ENCODE data around the gene POU2F3.

Gene POU2F3

GRCh38 chr11:120344302-120345004, 104.5 kb downstream of the POU2F3 start:
- peak; percentile 81 for DNase-seq

DNA sequence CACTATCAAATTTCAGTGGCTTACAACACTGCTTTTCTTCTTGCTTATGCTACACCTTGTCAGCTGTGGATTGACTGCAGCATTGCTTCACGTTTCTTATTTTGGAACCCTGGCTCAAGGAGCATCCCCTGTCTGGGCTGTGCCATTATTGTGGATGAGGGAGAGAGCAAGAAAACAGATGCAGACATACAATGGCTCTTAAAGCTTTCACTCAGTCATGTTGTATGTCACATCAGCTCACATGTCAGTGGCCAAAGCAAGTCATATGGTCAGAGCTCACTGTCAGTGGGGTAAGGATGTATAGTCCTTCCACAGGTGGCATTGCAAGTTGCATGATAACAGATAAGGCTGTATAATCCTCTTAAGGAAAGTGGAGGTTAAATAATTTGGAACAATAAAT, 106.3 kb downstream of the POU2F3 start:
- no peak for DNase-seq

- no peak for DNase-seq
These were observed 110.7 kb downstream of the POU2F3 start for GRCh38 chr11:120350637-120351036.

DNA sequence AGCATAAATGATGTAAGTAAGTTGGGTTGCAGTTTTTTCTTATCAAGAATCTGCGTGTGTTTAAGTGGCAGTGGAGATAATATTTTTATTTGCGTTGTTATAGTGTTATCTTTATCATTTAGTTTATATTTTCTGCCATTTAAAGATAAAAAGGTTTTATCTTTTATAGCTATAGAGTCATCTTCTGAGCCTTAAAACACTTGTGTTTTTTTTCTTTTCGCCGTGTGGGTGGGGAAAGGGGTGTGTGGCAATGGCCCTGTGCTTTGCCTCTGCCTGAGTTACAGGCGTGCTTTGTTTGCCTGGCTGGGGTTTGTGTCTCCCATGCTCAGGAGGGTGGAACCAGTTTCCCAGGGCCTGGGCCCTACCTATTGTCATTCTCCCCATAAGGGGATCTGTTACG, 112.5 kb downstream of the POU2F3 start:
- no peak for DNase-seq

GRCh38 chr11:120354068-120354467, 114.1 kb downstream of the POU2F3 start:
- DNase-seq: no peak

GRCh38 chr11:120354779-120355178, 114.8 kb downstream of the POU2F3 start:
- DNase-seq: no peak

DNA sequence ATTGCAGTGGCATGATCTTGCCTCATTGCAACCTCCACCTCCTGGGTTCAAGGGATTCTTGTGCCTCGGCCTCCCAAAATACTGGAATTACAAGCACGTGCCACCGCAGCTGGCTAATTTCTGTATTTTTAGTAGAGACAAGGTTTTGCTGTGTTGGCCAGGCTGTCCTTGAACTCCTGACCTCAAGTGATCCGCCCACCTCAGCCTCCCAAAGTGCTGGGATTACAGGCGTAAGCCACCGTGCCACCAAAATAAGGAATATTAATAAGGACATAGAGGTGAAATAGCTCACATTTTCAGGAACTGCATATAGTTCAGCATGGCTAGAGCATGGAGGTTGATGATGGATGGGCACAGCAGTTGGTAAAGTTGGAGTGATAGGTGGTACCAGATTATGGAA, 117.7 kb downstream of the POU2F3 start:
- no peak for DNase-seq

- no peak for DNase-seq
These were observed 118.8 kb downstream of the POU2F3 start for GRCh38 chr11:120358729-120359128.

- DNase-seq: no peak
These were observed 123.5 kb downstream of the POU2F3 start for GRCh38 chr11:120363436-120363835.

DNA sequence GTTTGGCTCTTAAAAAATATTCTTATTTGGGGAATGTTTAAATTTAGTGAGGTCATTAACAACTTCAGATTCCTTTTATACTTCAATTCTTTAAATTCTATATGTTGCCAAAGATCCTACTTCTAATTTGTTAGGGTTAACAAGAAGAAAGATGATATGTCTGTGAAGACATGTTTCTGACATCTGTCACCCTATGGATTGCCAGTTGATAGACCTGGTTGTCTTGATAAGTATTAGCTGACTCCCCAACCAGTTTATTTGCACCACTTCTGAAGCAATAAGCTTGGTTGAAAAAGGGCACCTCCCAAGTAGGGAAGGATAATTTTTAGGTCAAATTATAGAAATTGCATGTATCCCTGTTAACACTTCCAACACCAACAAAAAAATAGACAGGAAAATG, 125.6 kb downstream of the POU2F3 start:
- no peak for DNase-seq
